Stimulated activated naive CD4-positive, alpha-beta T cell (primary cell): ENCODE measurements around the gene CABP4.

ENCODE experiments used
- DNase-seq, 6 experiments: peaks; one replicate each; lab custom pipeline; 2025; lab: John Stamatoyannopoulos, UW

Gene CABP4

GRCh38 chr11:67482275-67482826 is 27.2 kb downstream of the CABP4 start:
- no peak for DNase-seq

GRCh38 chr11:67482827-67483798 is 28.0 kb downstream of the CABP4 start, which contains the start of gene AIP:
AIP (plus strand) TSS chr11:67483026; CDS start chr11:67483159, 133 bp downstream.
- DNase-seq, result peak; percentile 93 to 99 (median 98)

- peak; percentile 37 to 88 (median 69) for DNase-seq
Measured at GRCh38 chr11:67483831-67484665, 28.9 kb downstream of the CABP4 start.

- peak; percentile 28 to 66 (median 47) for DNase-seq
Measured at GRCh38 chr11:67484847-67485311, 29.7 kb downstream of the CABP4 start.

GRCh38 chr11:67485873-67486361 is 30.8 kb downstream of the CABP4 start:
- peak in 3 of 6 experiments; percentile 18 to 31 (median 19) for DNase-seq

GRCh38 chr11:67486481-67487195 is 31.5 kb downstream of the CABP4 start:
- no peak for DNase-seq

- no peak for DNase-seq
Measured at GRCh38 chr11:67489203-67489884, 34.2 kb downstream of the CABP4 start.

GRCh38 chr11:67489885-67490726 is 35.0 kb downstream of the CABP4 start:
- DNase-seq, result no peak

- DNase-seq, result no peak
Measured at GRCh38 chr11:67490727-67491065, 35.5 kb downstream of the CABP4 start.

GRCh38 chr11:67491276-67492068 is 36.3 kb downstream of the CABP4 start:
- DNase-seq, result no peak

GRCh38 chr11:67492069-67492727 is 37.0 kb downstream of the CABP4 start:
- no peak for DNase-seq

- peak in 1 of 6 experiments; percentile 14 for DNase-seq
Measured at GRCh38 chr11:67492801-67493547, 37.8 kb downstream of the CABP4 start.

GRCh38 chr11:67493548-67494370 is 38.6 kb downstream of the CABP4 start:
- DNase-seq, result no peak

GRCh38 chr11:67494371-67495233 is 39.4 kb downstream of the CABP4 start:
- no peak for DNase-seq

GRCh38 chr11:67495234-67496005 is 40.3 kb downstream of the CABP4 start:
- DNase-seq, result no peak
